HepG2 (cell line): ENCODE data around the gene FGD5. TPM values are rescaled to one million over a fixed set of nuclear protein-coding genes. Genes with fewer than 3 reads are reported as not detected.

Experiments
- ATAC-seq: fragments of 200-7000 bp; cut with Tn5 transposase; 3 replicates; pipeline ENCODE4 v1.9.1; 2020; ENCODE audit warnings: mild to moderate bottlenecking, moderate library complexity
- BruUV-seq: library from RNA; stranded (reverse); fragments of 400-500 nt; replicated peaks from 2 replicates; lab custom pipeline; 2021; lab: Mats Ljungman, UMichigan
- CTCF ChIA-PET: fragments of 300-600 bp; formaldehyde crosslinking; extraction: SDS; loops from one replicate; lab custom pipeline; 2021; ENCODE audit warnings: low total read pairs, inconsistent platforms, low intra/inter-chr PET ratio; lab: Yijun Ruan, JAX
- POLR2A ChIA-PET: fragments of 350-600 bp; sonication (Branson Sonifier 250); formaldehyde crosslinking; loops from one replicate; lab custom pipeline; 2020; ENCODE audit warnings: antibody characterized with exemption, inconsistent platforms; lab: Yijun Ruan, JAX
- DNase-seq: peaks from one replicate; pipeline ENCODE4 v3.0.0-alpha.2; 2015; ENCODE audit warnings: low spot score
- FAIRE-seq: peaks from 3 replicates; lab custom pipeline; 2011; peaks lifted over from hg19 to GRCh38; lab: Jason Lieb, UNC
- H2AFZ ChIP-seq: one replicate; pipeline ENCODE4 v1.6.1; 2011; ENCODE audit warnings: low read length, inconsistent platforms
- H3K27ac ChIP-seq: fragments of 300-600 bp; 3 replicates; pipeline ENCODE4 v1.8.0; 2011; ENCODE audit warnings: mixed run types, mild to moderate bottlenecking, mixed read lengths, low read length, inconsistent platforms; ENCODE audit not compliant: insufficient read depth; ENCODE audit errors: extremely low read length
- H3K27me3 ChIP-seq, 2 experiments: fragments of 200-600 bp in 1 of 2; 2 replicates in 1 of 2; 3 replicates in 1 of 2; pipeline versions ENCODE4 v1.6.0 to v1.8.0; 2011; ENCODE audit warnings: low read length in 2 of 2, mild to moderate bottlenecking in 2 of 2, moderate library complexity in 2 of 2, inconsistent platforms in 1 of 2; ENCODE audit not compliant: insufficient read depth in 2 of 2, control insufficient read depth in 1 of 2
- H3K36me3 ChIP-seq, 2 experiments: fragments of 200-600 bp in 1 of 2; replicated peaks in 1 of 2; 2 replicates in 1 of 2; 3 replicates in 1 of 2; pipeline versions ENCODE4 v1.5.1 to v1.8.0; 2011; ENCODE audit warnings: low read length in 2 of 2, inconsistent platforms in 1 of 2; ENCODE audit not compliant: insufficient read depth in 2 of 2, control insufficient read depth in 1 of 2
- H3K4me1 ChIP-seq: 2 replicates; pipeline ENCODE4 v1.5.1; 2012; ENCODE audit warnings: low read length, inconsistent platforms; ENCODE audit not compliant: insufficient read depth
- H3K4me2 ChIP-seq: 2 replicates; pipeline ENCODE4 v1.6.0; 2011; ENCODE audit warnings: low read depth, low read length, inconsistent platforms
- H3K4me3 ChIP-seq, 3 experiments: fragments of 200-600 bp in 1 of 3; sonication (generic), shearing (Covaris generic) in 1 of 3; replicated peaks in 1 of 3; 2 replicates each; pipeline ENCODE4 v1.5.1; 2011 to 2016; ENCODE audit warnings: low read length in 3 of 3, inconsistent platforms in 2 of 3, low read depth in 2 of 3, mild to moderate bottlenecking in 2 of 3, control low read depth in 1 of 3, mixed read lengths in 1 of 3; ENCODE audit not compliant: insufficient read depth in 1 of 3
- H3K79me2 ChIP-seq: one replicate; pipeline ENCODE4 v1.6.1; 2011; ENCODE audit warnings: low read length, inconsistent platforms; ENCODE audit not compliant: insufficient read depth
- H3K9ac ChIP-seq: 2 replicates; pipeline ENCODE4 v1.6.0; 2011; ENCODE audit warnings: mild to moderate bottlenecking, low read depth, low read length, inconsistent platforms; ENCODE audit not compliant: insufficient read depth
- H3K9me3 ChIP-seq: 2 replicates; pipeline ENCODE4 v1.5.1; 2012; ENCODE audit warnings: mild to moderate bottlenecking, low read length
- H4K20me1 ChIP-seq: 2 replicates; pipeline ENCODE4 v1.6.0; 2011; ENCODE audit warnings: inconsistent platforms, mild to moderate bottlenecking, low read length, moderate library complexity; ENCODE audit not compliant: insufficient read depth
- CENPX ChIP-seq: sonication (generic); formaldehyde crosslinking; IDR thresholded peaks from 2 replicates; pipeline ENCODE4 v1.9.0; 2021; ENCODE audit warnings: mild to moderate bottlenecking, missing genetic modification reagents, moderate library complexity
- ZBTB42 ChIP-seq: sonication (generic); formaldehyde crosslinking; IDR thresholded peaks from 2 replicates; pipeline ENCODE4 v1.5.0; 2020; ENCODE audit warnings: mild to moderate bottlenecking, missing genetic modification reagents
- ZNF10 ChIP-seq: sonication (generic); formaldehyde crosslinking; IDR thresholded peaks from 2 replicates; pipeline ENCODE4 v1.4.0; 2020; ENCODE audit warnings: mild to moderate bottlenecking, low read depth, missing genetic modification reagents, borderline replicate concordance
- WGBS: methylation state at CpG from one replicate; pipeline ENCODE4 v1.1.6; 2017; ENCODE audit warnings: low lambda C conversion rate; 5-methylcytosine and 5-hydroxymethylcytosine counted together
- in situ Hi-C: cut with HindIII; loops from 2 replicates; pipeline ENCODE4 v1.10.0; 2017; ENCODE audit warnings: low pct_unique_long_range_greater_than_20kb; ENCODE audit not compliant: extremely low pct_ligation_motif_present
- intact Hi-C: fragments of 100-400 bp; cut with micrococcal nuclease; formaldehyde crosslinking; loops from one replicate; pipeline ENCODE4 v1.10.0; 2022; ENCODE audit not compliant: unreplicated experiment
- polyA plus RNA-seq, 8 experiments: library from polyadenylated mRNA; depleted of rRNA in 3 of 8; stranded (reverse) in 7 of 8; unstranded in 1 of 8; fragments of >200 nt; fragmentation: Illumina TruSeq in 4 of 8; extraction: Trizol in 4 of 8; gene quantifications; 2 replicates each; pipeline versions ENCODE4 v1.2.1 to v1.2.3, GENCODE V29; 2011 to 2016; ENCODE audit warnings: low read depth in 4 of 8, missing spikeins in 1 of 8, mixed read lengths in 1 of 8; ENCODE audit not compliant: insufficient read depth in 1 of 8
- total RNA-seq, 5 experiments: library from RNA; depleted of rRNA; stranded (reverse); fragments of >200 nt; fragmentation: Illumina TruSeq; extraction: Trizol; gene quantifications; 2 replicates each; pipeline ENCODE4 v1.2.3, GENCODE V29; 2016; ENCODE audit warnings: low read depth in 1 of 5
- TF ChIP-seq, protein P1 (sequence below): sonication (generic); formaldehyde crosslinking; IDR thresholded peaks from 2 replicates; pipeline ENCODE4 v1.4.0; 2020; ENCODE audit warnings: missing genetic modification reagents
- TF ChIP-seq, protein P2 (sequence below): sonication (generic); formaldehyde crosslinking; IDR thresholded peaks from 2 replicates; pipeline ENCODE4 v1.8.0; 2023; ENCODE audit warnings: mild to moderate bottlenecking, missing genetic modification reagents
- TF ChIP-seq, protein P3 (sequence below): sonication (generic); formaldehyde crosslinking; IDR thresholded peaks from 2 replicates; pipeline ENCODE4 v1.5.0; 2020; ENCODE audit warnings: missing genetic modification reagents

FGD5 gene
- total and polyA plus RNA-seq, 2 of the 13 experiments (the other 11 are each of a cell fraction or from before 2014, with no cell fraction given) = 0.17 TPM; not detected in 1

DNA sequence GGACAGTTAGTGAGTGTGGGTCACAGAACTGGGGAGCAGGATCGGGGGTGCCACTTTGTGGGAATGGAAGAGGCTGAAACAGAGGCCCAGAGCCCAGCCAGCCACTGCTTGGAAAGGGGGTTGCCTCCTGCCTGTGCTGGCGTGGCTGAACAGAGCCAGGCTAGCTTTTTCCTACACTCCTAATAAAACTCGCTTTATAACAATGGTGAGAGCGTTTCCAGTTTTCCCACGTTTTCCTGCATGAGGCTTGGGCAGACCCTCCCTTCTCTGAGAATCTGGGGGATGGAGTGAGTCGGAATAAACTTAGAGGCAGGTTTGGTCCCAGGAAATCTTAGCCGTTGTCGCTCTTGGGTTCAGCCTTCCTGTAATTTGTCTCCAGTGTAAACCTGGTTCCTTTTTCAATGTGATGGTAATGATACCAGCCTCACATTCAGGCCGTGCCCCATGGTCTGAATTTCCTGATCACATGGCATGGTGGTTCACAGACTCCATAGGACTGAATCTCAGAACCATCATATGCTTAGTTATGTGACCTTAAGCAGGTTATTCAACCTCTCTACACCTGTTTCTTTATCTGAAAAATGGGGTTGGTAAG, 6.5 kb upstream of the FGD5 start:
- FAIRE-seq (no peak), ATAC-seq (no peak), DNase-seq (no peak)
- intact Hi-C loops (no loop called here), in situ Hi-C loops (no loop called here)
- Histone ChIP-seq H3K4me2 (no peak overlapping the region), H2AFZ (no peak overlapping the region), H3K4me1 (no peaks in the 10 kb centered on the region), H3K9ac (no peak overlapping the region), H3K27ac (no peak overlapping the region), H3K79me2 (no peaks in the 10 kb centered on the region), H3K27me3 (peaks cover 3 to 43% of the 10 kb centered on the region in 2 experiments; a peak in 4 of 5 replicates), H3K36me3 (no peaks in the 10 kb centered on the region), H3K9me3 (no peaks in the 10 kb centered on the region), H4K20me1 (no peaks in the 10 kb centered on the region), H3K4me3 (no peak overlapping the region)
- 43% methylated on average over 9 of the region's 9 CpGs for WGBS
- CTCF ChIA-PET = no interaction called here
- POLR2A ChIA-PET = no interaction called here
- TF ChIP-seq CENPX (CRISPR knock-in tag) (no peak), ZBTB42 (CRISPR knock-in tag) (no peak), ZNF10 (CRISPR knock-in tag) (no peak)
- TF ChIP-seq, protein P1, sequence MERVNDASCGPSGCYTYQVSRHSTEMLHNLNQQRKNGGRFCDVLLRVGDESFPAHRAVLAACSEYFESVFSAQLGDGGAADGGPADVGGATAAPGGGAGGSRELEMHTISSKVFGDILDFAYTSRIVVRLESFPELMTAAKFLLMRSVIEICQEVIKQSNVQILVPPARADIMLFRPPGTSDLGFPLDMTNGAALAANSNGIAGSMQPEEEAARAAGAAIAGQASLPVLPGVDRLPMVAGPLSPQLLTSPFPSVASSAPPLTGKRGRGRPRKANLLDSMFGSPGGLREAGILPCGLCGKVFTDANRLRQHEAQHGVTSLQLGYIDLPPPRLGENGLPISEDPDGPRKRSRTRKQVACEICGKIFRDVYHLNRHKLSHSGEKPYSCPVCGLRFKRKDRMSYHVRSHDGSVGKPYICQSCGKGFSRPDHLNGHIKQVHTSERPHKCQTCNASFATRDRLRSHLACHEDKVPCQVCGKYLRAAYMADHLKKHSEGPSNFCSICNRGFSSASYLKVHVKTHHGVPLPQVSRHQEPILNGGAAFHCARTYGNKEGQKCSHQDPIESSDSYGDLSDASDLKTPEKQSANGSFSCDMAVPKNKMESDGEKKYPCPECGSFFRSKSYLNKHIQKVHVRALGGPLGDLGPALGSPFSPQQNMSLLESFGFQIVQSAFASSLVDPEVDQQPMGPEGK (CRISPR knock-in tag) = no peak
- TF ChIP-seq, protein P2, sequence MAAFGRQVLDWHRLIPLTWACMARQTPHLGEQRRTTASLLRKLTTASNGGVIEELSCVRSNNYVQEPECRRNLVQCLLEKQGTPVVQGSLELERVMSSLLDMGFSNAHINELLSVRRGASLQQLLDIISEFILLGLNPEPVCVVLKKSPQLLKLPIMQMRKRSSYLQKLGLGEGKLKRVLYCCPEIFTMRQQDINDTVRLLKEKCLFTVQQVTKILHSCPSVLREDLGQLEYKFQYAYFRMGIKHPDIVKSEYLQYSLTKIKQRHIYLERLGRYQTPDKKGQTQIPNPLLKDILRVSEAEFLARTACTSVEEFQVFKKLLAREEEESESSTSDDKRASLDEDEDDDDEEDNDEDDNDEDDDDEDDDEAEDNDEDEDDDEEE (CRISPR knock-in tag) = no peak
- TF ChIP-seq, protein P3, sequence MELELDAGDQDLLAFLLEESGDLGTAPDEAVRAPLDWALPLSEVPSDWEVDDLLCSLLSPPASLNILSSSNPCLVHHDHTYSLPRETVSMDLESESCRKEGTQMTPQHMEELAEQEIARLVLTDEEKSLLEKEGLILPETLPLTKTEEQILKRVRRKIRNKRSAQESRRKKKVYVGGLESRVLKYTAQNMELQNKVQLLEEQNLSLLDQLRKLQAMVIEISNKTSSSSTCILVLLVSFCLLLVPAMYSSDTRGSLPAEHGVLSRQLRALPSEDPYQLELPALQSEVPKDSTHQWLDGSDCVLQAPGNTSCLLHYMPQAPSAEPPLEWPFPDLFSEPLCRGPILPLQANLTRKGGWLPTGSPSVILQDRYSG (CRISPR knock-in tag) = no peak
- BruUV-seq = no TSS peak
